OCI-LY7 (cell line): ENCODE results near the gene OR1I1.

Source experiments
- CTCF ChIP-seq: fragments of 200-600 bp; sonication (generic); conservative IDR thresholded peaks from 2 replicates; pipeline ENCODE4 v1.5.1; 2014; ENCODE audit warnings: mild to moderate bottlenecking, antibody characterized with exemption, low read length, moderate library complexity, mixed read lengths
- EZH2phosphoT487 ChIP-seq: fragments of 200-600 bp; sonication (generic); IDR thresholded peaks from 2 replicates; pipeline ENCODE4 v1.6.1; 2018; ENCODE audit warnings: low read depth, borderline replicate concordance, mild to moderate bottlenecking, mixed run types, antibody characterized with exemption, low read length, moderate library complexity, mixed read lengths

GRCh38 chr19:15050639-15051038 is 31.4 kb upstream of the OR1I1 start:
- TF ChIP-seq CTCF, result no peak
- no peak for TF ChIP-seq EZH2phosphoT487
